GM18873 (cell line): ENCODE data around the gene FAN1.

ENCODE experiments used
- ATAC-seq: cut with Tn5 transposase; IDR thresholded peaks from one replicate; pipeline ENCODE4 v1.9.1; 2021; ENCODE audit warnings: mild to moderate bottlenecking, moderate library complexity, moderate number of reproducible peaks; ENCODE audit not compliant: unreplicated experiment, low FRiP score

FAN1 gene

GRCh38 chr15:30919877-30920550, 16.3 kb downstream of the FAN1 start:
- ATAC-seq: no peak

GRCh38 chr15:30921106-30921505, 17.4 kb downstream of the FAN1 start:
- no peak for ATAC-seq

- ATAC-seq: no peak
These were observed 18.2 kb downstream of the FAN1 start for GRCh38 chr15:30921781-30922479.

DNA sequence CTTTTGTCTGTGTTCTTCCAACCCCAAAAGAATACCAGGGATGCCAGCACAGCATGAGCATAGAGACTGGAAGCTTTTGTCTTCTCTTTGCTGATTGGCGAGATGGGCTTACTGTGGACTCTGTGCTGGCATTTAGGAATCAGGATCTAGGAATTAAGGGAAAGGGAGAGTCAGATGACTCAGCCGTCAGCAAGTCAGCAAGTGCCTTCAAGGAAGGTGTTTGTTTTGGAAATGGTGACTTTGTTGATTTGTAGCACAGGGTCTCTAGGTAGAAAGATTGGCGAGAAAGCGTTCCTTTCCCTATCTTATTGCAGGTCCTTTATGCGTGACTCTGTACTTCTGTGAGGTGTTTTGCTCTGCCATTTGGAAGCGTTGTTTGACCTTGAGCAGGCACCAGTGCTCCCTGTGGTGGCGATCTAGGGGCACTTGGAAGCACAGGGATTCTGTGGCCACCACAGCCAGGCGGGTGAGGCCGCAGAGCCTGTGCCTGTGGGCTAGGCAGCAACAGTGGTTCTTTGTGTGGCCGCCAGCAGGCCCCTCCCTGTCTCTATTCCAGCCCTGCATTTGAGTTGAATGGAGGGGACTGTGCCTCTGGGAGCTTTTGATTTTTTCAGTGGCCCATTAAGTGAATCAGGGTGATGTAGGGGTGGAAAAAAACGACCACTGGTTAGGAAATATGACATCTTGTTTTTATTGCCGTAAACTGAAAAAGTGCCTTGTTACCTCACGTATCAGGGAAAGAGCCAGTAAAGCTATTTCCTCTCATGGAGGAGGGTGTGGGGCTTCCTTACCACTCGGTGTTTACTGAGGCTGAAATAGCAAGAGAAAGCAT, 19.0 kb downstream of the FAN1 start:
- no peak for ATAC-seq

DNA sequence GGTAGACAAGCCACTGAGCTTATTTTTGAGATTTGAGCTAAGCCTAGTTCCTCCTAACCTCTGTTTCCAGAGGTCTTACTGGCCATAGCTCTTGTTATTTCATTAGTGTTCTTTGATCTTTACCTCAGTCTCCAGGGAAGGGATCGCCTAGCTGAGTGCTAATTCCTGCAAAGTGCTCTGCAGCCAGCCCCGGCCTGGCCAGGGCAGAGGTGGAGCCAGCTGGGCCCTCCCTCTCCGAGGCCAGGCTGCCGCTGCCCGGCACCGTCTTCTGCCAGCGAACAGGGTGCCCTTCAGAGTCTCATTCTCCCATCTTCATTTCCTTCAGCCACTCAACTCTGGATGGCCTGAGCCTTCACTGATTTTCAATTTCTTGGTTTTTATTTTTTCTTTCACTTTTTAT, 19.7 kb downstream of the FAN1 start:
- no peak for ATAC-seq

GRCh38 chr15:30924353-30924752, 20.6 kb downstream of the FAN1 start:
- no peak for ATAC-seq

DNA sequence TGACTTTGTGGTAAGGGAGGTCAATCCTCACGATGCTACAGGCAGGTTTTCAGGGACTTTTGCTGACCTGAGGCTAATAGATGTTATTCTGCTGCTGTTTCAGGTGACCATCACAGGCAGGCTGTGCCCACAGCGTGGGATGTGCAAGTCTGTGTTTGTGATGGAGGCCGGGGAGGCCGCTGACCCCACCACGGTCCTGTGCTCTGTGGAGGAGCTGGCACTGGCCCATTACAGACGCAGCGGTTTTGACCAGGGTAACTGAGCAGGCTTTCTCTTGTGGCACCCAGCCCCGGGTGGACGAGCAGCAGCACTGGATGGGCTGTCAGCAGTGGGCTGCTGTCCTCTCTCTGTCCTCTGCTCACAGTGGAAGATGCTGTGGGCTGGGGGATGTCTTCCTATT, 22.0 kb downstream of the FAN1 start:
- ATAC-seq: no peak

GRCh38 chr15:30926161-30926560, 22.4 kb downstream of the FAN1 start:
- ATAC-seq: no peak

DNA sequence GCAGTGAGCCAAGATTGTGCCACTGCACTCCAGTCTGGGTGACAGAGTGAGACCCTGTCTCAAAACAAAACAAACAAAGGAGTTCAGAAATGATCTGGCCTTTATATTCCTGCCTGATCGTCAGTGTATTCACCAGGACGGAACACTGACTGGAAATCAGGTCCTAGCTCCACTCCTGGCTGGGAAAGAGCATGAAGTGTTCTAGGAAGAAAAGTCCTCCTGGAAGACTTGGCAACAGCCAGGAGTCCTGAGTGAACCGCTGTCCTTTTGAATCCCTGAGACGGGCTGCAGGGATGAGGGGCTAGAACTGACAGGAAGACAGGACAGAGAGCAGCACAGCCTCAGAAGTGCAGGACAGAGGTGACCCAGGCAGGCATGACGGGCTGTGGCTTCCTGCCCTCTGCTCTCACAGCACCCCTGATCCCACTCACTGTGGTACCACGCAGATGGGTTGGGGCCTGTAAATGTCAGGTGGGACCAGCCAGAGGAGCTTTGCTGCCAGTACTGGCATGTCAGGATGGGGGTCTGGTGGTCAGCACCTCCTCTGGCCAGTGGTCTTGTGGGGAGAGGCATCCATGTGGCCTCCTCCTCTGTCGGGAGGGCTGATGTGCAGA, 23.5 kb downstream of the FAN1 start:
- no peak for ATAC-seq

GRCh38 chr15:30928076-30928475, 24.4 kb downstream of the FAN1 start:
- no peak for ATAC-seq

- ATAC-seq: no peak
These were observed 25.5 kb downstream of the FAN1 start for GRCh38 chr15:30929064-30929669.

DNA sequence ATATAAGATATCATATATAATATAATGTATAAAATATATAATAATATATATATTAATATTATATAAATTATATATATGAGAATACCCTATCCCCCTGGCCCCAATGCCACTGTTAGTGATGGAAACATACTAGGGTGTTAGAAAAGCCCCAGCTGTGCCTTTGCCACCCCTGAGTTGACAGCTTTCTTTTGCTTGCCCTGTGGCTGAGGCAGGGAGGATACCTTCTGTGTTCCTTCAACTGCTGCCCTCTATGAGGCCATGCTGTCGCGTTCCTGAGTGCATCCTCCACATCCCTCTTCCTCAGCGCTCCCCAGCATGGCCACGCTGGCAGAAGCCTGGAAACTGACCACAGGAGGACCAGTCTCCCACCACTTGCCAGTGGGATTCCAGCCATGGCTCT, 26.3 kb downstream of the FAN1 start:
- no peak for ATAC-seq

DNA sequence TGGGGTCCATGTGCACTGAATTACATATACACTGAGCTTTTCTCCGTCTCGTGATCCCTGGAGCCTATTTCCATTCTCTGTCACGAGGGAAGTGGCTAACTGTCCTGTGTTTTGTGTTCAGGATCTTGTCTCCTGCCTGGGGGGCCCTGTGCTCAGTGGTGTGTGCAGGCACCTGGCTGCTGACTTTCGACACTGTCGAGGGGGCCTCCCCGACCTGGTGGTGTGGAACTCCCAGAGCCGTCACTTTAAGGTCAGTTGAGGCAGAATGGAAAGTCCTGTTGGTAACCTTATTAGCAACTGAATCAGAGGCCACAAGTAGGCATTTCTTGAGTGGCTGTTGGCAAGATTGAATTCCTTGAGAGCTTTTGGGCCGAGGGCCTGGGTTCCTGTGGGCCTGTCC, 26.7 kb downstream of the FAN1 start:
- ATAC-seq: no peak

DNA sequence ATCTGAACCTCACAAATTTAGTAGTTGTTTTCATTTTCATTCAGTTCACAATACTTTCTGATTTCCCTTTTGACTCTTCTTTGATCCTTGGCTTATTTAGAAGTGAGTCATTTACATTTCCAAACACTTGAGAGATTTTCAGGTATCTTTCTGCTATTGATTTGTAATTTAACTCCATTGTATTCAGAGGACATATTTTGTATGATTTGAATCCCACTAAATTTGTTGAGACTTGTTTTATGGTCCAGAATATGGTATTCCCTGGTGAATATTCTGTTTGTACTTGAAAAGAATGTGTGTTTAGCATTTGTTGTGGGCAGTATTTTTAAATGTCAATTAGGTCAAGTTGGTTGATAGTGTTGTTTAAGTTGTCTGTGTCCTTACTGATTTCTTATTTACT, 29.6 kb downstream of the FAN1 start:
- no peak for ATAC-seq

DNA sequence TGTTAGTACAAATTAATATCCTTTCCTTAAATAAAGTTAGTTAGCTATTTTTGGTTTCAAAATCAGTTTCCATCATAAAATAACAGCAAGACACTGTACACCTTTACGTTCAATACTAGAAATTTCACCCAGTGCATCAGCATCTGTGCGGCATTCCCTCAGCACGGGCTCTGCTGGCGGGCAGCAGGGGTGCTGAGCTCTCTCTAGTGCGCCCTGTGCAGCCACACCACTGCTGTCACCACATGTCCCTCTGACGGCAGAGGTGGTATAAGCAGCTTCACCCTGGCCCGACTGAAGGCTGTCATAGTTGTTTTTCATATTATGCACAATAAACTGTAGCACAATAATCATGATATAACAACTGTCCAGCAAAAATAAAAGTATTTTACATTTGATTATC, 35.4 kb downstream of the FAN1 start:
- ATAC-seq: no peak

GRCh38 chr15:30940359-30940758, 36.6 kb downstream of the FAN1 start:
- ATAC-seq: no peak

GRCh38 chr15:30941520-30941919, 37.8 kb downstream of the FAN1 start:
- no peak for ATAC-seq

DNA sequence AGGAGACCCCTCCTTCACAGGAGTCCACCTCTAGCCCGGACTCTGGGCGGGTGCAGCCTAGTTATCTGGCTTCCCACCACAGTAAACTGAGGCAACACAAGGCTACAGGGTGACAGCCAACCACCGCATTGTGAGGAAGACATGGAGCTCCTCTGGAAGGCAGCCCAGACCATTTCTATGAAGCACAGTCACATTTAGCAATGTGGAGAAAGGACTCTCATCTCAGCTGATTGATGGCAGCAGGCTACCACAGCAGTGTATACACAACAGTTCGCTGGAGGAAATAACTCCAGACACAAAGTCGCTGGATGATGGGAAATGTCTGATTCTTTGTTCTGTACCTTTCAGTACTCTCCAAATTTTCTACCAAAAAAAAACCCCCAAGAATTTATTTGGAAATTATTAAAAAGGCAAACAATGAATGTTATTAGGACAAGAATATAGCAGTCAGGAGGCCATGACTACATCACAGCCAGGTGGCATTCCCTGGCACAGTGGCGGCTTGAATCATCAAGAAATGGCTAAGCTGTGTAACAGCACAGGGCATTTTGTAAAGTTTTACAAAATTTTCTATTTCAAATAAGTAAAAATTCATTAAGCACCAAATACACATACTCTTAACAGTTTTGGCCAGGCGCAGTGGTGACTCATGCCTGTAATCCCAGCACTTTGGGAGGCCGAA, 40.1 kb downstream of the FAN1 start:
- ATAC-seq: no peak

DNA sequence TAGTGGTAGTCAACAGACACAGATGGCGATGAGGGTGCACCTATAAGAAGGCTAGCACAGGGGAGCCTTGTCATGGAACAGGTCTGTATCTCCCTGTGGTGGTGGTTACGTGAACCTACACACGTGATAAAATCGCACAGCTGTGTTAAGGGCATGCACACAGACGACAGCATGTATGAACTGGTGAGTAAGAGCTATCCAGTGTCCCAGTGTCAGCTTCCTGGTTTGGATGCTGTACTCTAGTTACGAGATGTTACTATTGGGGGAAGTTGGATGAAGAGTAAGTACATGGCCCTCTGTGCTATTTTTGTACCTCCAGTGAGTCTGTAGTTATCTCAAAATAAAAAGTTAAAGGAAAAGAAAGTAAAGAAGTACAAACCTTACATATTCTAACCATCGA, 49.5 kb downstream of the FAN1 start:
- ATAC-seq: no peak

DNA sequence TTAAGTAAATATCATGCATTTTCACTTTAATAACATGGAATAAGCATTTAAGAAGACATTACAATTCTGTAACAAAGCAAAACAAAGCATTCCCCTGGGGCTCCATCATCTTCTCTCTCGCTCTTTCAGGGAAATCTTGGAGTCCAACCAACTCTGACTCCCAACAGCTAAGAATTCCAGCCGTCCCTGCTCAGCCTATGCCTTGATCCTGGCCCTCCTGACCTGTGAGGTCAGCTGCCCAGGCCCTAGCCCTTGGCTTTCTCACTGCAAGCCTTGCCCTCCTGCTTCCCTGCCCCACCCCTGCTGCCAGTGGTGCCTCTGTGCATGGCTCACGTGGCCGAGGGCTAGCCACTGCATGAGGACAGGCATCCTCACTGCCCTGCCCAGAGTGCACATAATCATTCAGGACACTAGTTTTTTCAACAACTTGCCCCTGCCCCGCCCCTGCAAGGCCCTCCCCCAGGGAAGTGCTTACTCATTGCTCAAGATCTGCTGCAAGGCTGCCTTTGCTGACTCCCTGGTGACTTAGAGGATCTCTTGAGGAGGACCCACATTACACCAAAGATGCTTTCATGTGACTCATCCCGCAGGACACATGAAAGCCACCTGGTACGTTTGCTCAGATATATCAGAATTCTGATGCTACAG, 50.1 kb downstream of the FAN1 start:
- no peak for ATAC-seq
